Measurements from ENCODE around the gene UBN1. TPM values are rescaled to one million over a fixed set of nuclear protein-coding genes. Genes with fewer than 3 reads are reported as not detected.

The UBN1 gene
- total and polyA plus RNA-seq, 2 of the 13 experiments (the other 11 are each of a cell fraction or from before 2014, with no cell fraction given), result 10.6 to 23.5 TPM

DNA sequence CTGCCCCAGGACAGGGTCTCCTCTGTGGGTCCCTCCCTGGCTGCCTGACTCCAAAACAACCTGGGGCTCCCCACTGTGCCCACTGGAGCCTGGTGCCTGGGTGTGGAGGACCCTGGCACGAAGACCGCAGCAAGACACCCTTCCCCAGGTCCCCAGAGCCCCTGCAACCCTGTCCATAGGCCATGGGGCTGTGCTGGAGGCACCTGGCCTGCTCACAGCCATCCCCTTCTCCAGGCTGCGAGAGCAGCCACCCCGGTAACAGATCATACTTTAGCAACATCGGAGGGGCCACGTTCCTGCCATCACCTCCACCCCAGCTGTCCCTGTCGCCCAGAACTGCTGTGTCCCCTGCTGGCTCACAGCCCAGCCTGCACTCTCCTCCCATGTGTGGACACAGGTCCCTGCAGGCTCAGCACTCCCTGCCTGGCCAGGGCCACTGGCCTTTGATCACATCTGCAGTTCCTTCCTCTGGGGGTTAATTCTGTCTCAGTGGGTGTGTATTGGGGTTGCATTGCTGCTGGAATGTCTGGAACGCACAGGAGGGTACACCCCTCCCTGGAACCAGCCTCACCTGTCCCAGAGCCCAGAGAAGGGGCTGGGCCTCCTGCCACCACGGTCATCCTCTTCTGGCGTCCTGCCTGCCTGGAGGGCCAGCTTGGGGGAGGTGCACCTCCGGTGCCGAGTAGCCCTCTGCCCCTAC, 77.5 kb downstream of the UBN1 start (continued):
- TF ChIP-seq SMARCC2 (IDR thresholded peaks at IDR 0.05) (no peak), DMAP1 (CRISPR knock-in tag; IDR thresholded peaks at IDR 0.05) (no peak), SKI (IDR thresholded peaks at IDR 0.05; ENCODE audit: partially characterized antibody) (peak; percentile 49), ZNF770 (CRISPR knock-in tag; IDR thresholded peaks at IDR 0.05) (peak; percentile 34; the same call in 1 of the 2 replicates), ZNF614 (CRISPR knock-in tag; IDR thresholded peaks at IDR 0.05; ENCODE audit: borderline replicate concordance) (peak; percentile 66; the same call in 1 of the 2 replicates), CREB1 (IDR thresholded peaks at IDR 0.05) (no peak), CREB1 (CRISPR knock-in tag; IDR thresholded peaks at IDR 0.05) (no peak), IRF2 (CRISPR knock-in tag; IDR thresholded peaks at IDR 0.05) (peak; percentile 60), SOX13 (IDR thresholded peaks at IDR 0.05) (no peak), SOX13 (CRISPR knock-in tag; conservative IDR thresholded peaks at IDR 0.05 in 1 of 2, IDR thresholded peaks at IDR 0.05 in 1 of 2) (peak in 1 of 2 experiments; percentile 47; a peak in 1 of 4 replicates), PBX2 (CRISPR knock-in tag; IDR thresholded peaks at IDR 0.05) (no peak), ZNF7 (CRISPR knock-in tag; IDR thresholded peaks at IDR 0.05) (no peak), ZNF337 (CRISPR knock-in tag; IDR thresholded peaks at IDR 0.05; ENCODE audit: borderline replicate concordance, low read depth) (0 out of 2 replicates have a peak, but pooled peaks have one; percentile 57), ASH2L (IDR thresholded peaks at IDR 0.05; ENCODE audit: insufficient read length, low read depth, low read length) (peak; percentile 38), HNF4G (IDR thresholded peaks at IDR 0.05; ENCODE audit: borderline replicate concordance, low read depth, low read length) (no peak; the same call in 1 of the 2 replicates), HNF4G (CRISPR knock-in tag; IDR thresholded peaks at IDR 0.05; ENCODE audit: borderline replicate concordance, low read depth) (peak; percentile 65; the same call in 1 of the 2 replicates), ZNF230 (CRISPR knock-in tag; IDR thresholded peaks at IDR 0.05) (0 out of 2 replicates have a peak, but pooled peaks have one; percentile 52), TGIF2 (CRISPR knock-in tag; IDR thresholded peaks at IDR 0.05) (peak; percentile 54; the same call in 1 of the 2 replicates), ZNF264 (CRISPR knock-in tag; IDR thresholded peaks at IDR 0.05) (peak; percentile 66; the same call in 1 of the 2 replicates)
- TF ChIP-seq, protein P1, sequence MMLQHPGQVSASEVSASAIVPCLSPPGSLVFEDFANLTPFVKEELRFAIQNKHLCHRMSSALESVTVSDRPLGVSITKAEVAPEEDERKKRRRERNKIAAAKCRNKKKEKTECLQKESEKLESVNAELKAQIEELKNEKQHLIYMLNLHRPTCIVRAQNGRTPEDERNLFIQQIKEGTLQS (CRISPR knock-in tag; IDR thresholded peaks at IDR 0.05), result 0 out of 2 replicates have a peak, but pooled peaks have one; percentile 46
- TF ChIP-seq, protein P2, sequence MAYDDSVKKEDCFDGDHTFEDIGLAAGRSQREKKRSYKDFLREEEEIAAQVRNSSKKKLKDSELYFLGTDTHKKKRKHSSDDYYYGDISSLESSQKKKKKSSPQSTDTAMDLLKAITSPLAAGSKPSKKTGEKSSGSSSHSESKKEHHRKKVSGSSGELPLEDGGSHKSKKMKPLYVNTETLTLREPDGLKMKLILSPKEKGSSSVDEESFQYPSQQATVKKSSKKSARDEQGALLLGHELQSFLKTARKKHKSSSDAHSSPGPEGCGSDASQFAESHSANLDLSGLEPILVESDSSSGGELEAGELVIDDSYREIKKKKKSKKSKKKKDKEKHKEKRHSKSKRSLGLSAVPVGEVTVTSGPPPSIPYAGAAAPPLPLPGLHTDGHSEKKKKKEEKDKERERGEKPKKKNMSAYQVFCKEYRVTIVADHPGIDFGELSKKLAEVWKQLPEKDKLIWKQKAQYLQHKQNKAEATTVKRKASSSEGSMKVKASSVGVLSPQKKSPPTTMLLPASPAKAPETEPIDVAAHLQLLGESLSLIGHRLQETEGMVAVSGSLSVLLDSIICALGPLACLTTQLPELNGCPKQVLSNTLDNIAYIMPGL (CRISPR knock-in tag; IDR thresholded peaks at IDR 0.05; ENCODE audit: borderline replicate concordance in 1 of 2, low read depth in 1 of 2), result peak in 1 of 2 experiments; percentile 50; a peak in 2 of 4 replicates
- TF ChIP-seq, protein P3, sequence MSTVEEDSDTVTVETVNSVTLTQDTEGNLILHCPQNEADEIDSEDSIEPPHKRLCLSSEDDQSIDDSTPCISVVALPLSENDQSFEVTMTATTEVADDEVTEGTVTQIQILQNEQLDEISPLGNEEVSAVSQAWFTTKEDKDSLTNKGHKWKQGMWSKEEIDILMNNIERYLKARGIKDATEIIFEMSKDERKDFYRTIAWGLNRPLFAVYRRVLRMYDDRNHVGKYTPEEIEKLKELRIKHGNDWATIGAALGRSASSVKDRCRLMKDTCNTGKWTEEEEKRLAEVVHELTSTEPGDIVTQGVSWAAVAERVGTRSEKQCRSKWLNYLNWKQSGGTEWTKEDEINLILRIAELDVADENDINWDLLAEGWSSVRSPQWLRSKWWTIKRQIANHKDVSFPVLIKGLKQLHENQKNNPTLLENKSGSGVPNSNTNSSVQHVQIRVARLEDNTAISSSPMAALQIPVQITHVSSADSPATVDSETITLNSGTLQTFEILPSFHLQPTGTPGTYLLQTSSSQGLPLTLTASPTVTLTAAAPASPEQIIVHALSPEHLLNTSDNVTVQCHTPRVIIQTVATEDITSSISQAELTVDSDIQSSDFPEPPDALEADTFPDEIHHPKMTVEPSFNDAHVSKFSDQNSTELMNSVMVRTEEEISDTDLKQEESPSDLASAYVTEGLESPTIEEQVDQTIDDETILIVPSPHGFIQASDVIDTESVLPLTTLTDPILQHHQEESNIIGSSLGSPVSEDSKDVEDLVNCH (CRISPR knock-in tag; IDR thresholded peaks at IDR 0.05), result no peak

Data from HepG2 (cell line).